HepG2 (cell line): ENCODE data around the gene FBXO33. TPM values are rescaled to one million over a fixed set of nuclear protein-coding genes. Genes with fewer than 3 reads are reported as not detected.
A peak's percentile ranks its signal among the peaks of the same experiment; 100 is the strongest.

ENCODE experiments used
- ETV6 ChIP-seq: sonication (generic); formaldehyde crosslinking; conservative IDR thresholded peaks from 2 replicates; pipeline ENCODE4 v1.4.0; 2020; ENCODE audit warnings: missing genetic modification reagents
- GLI4 ChIP-seq: sonication (generic); formaldehyde crosslinking; IDR thresholded peaks from 2 replicates; pipeline ENCODE4 v1.5.1; 2020; ENCODE audit warnings: missing genetic modification reagents, mild to moderate bottlenecking, moderate library complexity, borderline replicate concordance
- HMGXB4 ChIP-seq, 2 experiments: sonication (generic) in 1 of 2; formaldehyde crosslinking in 1 of 2; IDR thresholded peaks; 2 replicates each; pipeline versions ENCODE4 v1.4.0 to v1.6.1; 2018 to 2020; ENCODE audit warnings: missing genetic modification reagents in 2 of 2, borderline replicate concordance in 1 of 2, low read depth in 1 of 2, mild to moderate bottlenecking in 1 of 2, missing biosample characterization in 1 of 2
- HOXD1 ChIP-seq: sonication (generic); formaldehyde crosslinking; IDR thresholded peaks from 2 replicates; pipeline ENCODE4 v1.5.0; 2020; ENCODE audit warnings: missing genetic modification reagents
- ISX ChIP-seq: sonication (generic); formaldehyde crosslinking; conservative IDR thresholded peaks from 2 replicates; pipeline ENCODE4 v1.5.0; 2020; ENCODE audit warnings: missing genetic modification reagents
- KAT2B ChIP-seq: fragments of 150-350 bp; IDR thresholded peaks from 2 replicates; pipeline ENCODE4 v1.6.1; 2014; ENCODE audit warnings: low read depth, low read length, borderline replicate concordance
- KDM3A ChIP-seq: IDR thresholded peaks from 2 replicates; pipeline ENCODE4 v1.6.1; 2018; ENCODE audit warnings: low read depth, missing compliant biosample characterization
- LCORL ChIP-seq, 2 experiments: fragments of 450-650 bp in 1 of 2; sonication (generic) in 1 of 2; formaldehyde crosslinking in 1 of 2; IDR thresholded peaks; 2 replicates each; pipeline versions ENCODE4 v1.5.0 to v1.6.1; 2017 to 2020; ENCODE audit warnings: antibody characterized with exemption in 1 of 2, missing genetic modification reagents in 1 of 2
- SMAD1 ChIP-seq: sonication (generic); formaldehyde crosslinking; IDR thresholded peaks from 2 replicates; pipeline ENCODE4 v1.4.0; 2020; ENCODE audit warnings: missing genetic modification reagents, low read depth, mild to moderate bottlenecking, borderline replicate concordance
- SMAD9 ChIP-seq: sonication (generic); formaldehyde crosslinking; IDR thresholded peaks from 2 replicates; pipeline ENCODE4 v1.5.1; 2020; ENCODE audit warnings: mild to moderate bottlenecking, missing genetic modification reagents
- SMC3 ChIP-seq: IDR thresholded peaks from 2 replicates; pipeline ENCODE4 v1.6.1; 2011; ENCODE audit warnings: low read length, improper control_type of control experiment
- SOX13 ChIP-seq, 3 experiments: fragments of 450-650 bp in 1 of 3; sonication (generic) in 1 of 3; formaldehyde crosslinking in 1 of 3; IDR thresholded peaks in 2 of 3; conservative IDR thresholded peaks in 1 of 3; 2 replicates each; pipeline versions ENCODE4 v1.5.0 to v1.6.1; 2016 to 2020; ENCODE audit warnings: antibody characterized with exemption in 1 of 3, mild to moderate bottlenecking in 1 of 3, missing compliant biosample characterization in 1 of 3, missing genetic modification reagents in 1 of 3, moderate library complexity in 1 of 3
- SOX6 ChIP-seq, 2 experiments: fragments of 450-650 bp in 1 of 2; sonication (generic) in 1 of 2; formaldehyde crosslinking in 1 of 2; IDR thresholded peaks; 2 replicates each; pipeline versions ENCODE4 v1.4.0 to v1.6.1; 2017 to 2020; ENCODE audit warnings: antibody characterized with exemption in 1 of 2, mild to moderate bottlenecking in 1 of 2, missing genetic modification reagents in 1 of 2
- SSRP1 ChIP-seq: IDR thresholded peaks from 2 replicates; pipeline ENCODE4 v1.6.1; 2016; ENCODE audit warnings: control low read depth
- TSC22D2 ChIP-seq: sonication (generic); formaldehyde crosslinking; IDR thresholded peaks from 2 replicates; pipeline ENCODE4 v1.5.1; 2020; ENCODE audit warnings: missing genetic modification reagents, mild to moderate bottlenecking, borderline replicate concordance
- ZFP36L1 ChIP-seq: sonication (generic); formaldehyde crosslinking; IDR thresholded peaks from 2 replicates; pipeline ENCODE4 v1.8.0; 2022; ENCODE audit warnings: mild to moderate bottlenecking, missing genetic modification reagents, moderate library complexity
- ZNF230 ChIP-seq: sonication (generic); formaldehyde crosslinking; IDR thresholded peaks from 2 replicates; pipeline ENCODE4 v1.4.0; 2020; ENCODE audit warnings: mild to moderate bottlenecking, missing genetic modification reagents
- ZNF234 ChIP-seq: sonication (generic); formaldehyde crosslinking; conservative IDR thresholded peaks from 2 replicates; pipeline ENCODE4 v1.5.1; 2020; ENCODE audit warnings: mild to moderate bottlenecking, missing genetic modification reagents
- ZNF562 ChIP-seq: sonication (generic); formaldehyde crosslinking; IDR thresholded peaks from 2 replicates; pipeline ENCODE4 v1.8.0; 2022; ENCODE audit warnings: missing genetic modification reagents, borderline replicate concordance
- ZNF777 ChIP-seq: sonication (generic); formaldehyde crosslinking; IDR thresholded peaks from 2 replicates; pipeline ENCODE4 v1.4.0; 2020; ENCODE audit warnings: missing genetic modification reagents
- polyA plus RNA-seq, 8 experiments: library from polyadenylated mRNA; depleted of rRNA in 3 of 8; stranded (reverse) in 7 of 8; unstranded in 1 of 8; fragments of >200 nt; fragmentation: Illumina TruSeq in 4 of 8; extraction: Trizol in 4 of 8; gene quantifications; 2 replicates each; pipeline versions ENCODE4 v1.2.1 to v1.2.3, GENCODE V29; 2011 to 2016; ENCODE audit warnings: low read depth in 4 of 8, missing spikeins in 1 of 8, mixed read lengths in 1 of 8; ENCODE audit not compliant: insufficient read depth in 1 of 8
- total RNA-seq, 5 experiments: library from RNA; depleted of rRNA; stranded (reverse); fragments of >200 nt; fragmentation: Illumina TruSeq; extraction: Trizol; gene quantifications; 2 replicates each; pipeline ENCODE4 v1.2.3, GENCODE V29; 2016; ENCODE audit warnings: low read depth in 1 of 5
- TF ChIP-seq, protein P1 (sequence below): sonication (generic); formaldehyde crosslinking; IDR thresholded peaks from 2 replicates; pipeline ENCODE4 v1.8.1; 2023; ENCODE audit warnings: mild to moderate bottlenecking, missing genetic modification reagents
- TF ChIP-seq, protein P2 (sequence below): sonication (generic); formaldehyde crosslinking; IDR thresholded peaks from 2 replicates; pipeline ENCODE4 v1.4.0; 2020; ENCODE audit warnings: mild to moderate bottlenecking, low read depth, missing genetic modification reagents
- TF ChIP-seq, protein P3 (sequence below): sonication (generic); formaldehyde crosslinking; IDR thresholded peaks from 2 replicates; pipeline ENCODE4 v1.5.1; 2020; ENCODE audit warnings: missing genetic modification reagents, mild to moderate bottlenecking, borderline replicate concordance

Gene FBXO33
- total and polyA plus RNA-seq, 2 of the 13 experiments (the other 11 are each of a cell fraction or from before 2014, with no cell fraction given) = 15.5 to 16.9 TPM

DNA sequence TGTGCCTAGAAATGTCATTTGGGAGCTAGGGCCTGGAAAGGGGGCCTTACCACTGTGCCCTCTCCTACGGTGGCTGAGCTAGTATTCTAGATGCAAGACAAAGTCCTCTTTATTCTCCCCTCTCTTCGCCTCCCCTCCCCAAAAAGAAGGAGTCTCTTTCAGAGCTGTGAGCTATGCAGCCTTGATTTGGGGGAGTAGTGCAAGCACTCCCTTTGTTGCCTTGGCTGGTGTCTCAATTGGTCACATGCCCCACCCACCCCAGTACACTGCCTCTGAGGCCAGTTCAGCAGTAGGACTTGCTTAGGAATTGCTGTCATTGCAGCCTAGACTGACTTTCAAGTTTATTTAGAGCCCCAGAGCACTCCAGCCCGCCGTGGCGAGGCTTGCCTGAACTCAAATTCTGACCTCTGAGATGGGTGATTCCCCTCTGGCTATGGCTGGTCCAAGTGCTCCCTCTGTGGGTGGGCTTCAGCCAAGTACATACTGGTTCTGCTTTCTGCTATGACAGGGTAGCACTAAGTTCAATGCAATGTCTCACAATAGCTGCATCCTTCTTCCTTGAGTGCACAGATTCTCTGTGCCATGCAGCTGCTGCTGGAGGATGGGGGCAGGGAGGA, 37.0 kb upstream of the FBXO33 start (continued):
- TF ChIP-seq, protein P1, sequence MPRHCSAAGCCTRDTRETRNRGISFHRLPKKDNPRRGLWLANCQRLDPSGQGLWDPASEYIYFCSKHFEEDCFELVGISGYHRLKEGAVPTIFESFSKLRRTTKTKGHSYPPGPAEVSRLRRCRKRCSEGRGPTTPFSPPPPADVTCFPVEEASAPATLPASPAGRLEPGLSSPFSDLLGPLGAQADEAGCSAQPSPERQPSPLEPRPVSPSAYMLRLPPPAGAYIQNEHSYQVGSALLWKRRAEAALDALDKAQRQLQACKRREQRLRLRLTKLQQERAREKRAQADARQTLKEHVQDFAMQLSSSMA (CRISPR knock-in tag) = no peak
- TF ChIP-seq ZFP36L1 (CRISPR knock-in tag) (0 out of 2 replicates have a peak, but pooled peaks have one; percentile 70), KAT2B (no peak), GLI4 (CRISPR knock-in tag) (no peak), SMC3 (peak; percentile 75), SMAD1 (0 out of 2 replicates have a peak, but pooled peaks have one; percentile 73), HOXD1 (CRISPR knock-in tag) (no peak), ETV6 (CRISPR knock-in tag) (no peak), ZNF230 (CRISPR knock-in tag) (0 out of 2 replicates have a peak, but pooled peaks have one; percentile 17), LCORL (IDR thresholded peaks at IDR 0.05) (no peak), LCORL (CRISPR knock-in tag; IDR thresholded peaks at IDR 0.05) (0 out of 2 replicates have a peak, but pooled peaks have one; percentile 44), ZNF562 (CRISPR knock-in tag) (no peak), ZNF234 (CRISPR knock-in tag) (no peak), ZNF777 (CRISPR knock-in tag) (no peak), KDM3A (no peak), SSRP1 (CRISPR knock-in tag) (no peak), SOX6 (IDR thresholded peaks at IDR 0.05) (no peak), SOX6 (CRISPR knock-in tag; IDR thresholded peaks at IDR 0.05) (no peak), SMAD9 (peak; percentile 59; the same call in 1 of the 2 replicates), HMGXB4 (CRISPR knock-in tag; IDR thresholded peaks at IDR 0.05; ENCODE audit: borderline replicate concordance in 1 of 2, low read depth in 1 of 2) (peak; percentile 58 to 65; a peak in 2 of 4 replicates), SOX13 (IDR thresholded peaks at IDR 0.05) (no peak), SOX13 (CRISPR knock-in tag; conservative IDR thresholded peaks at IDR 0.05 in 1 of 2, IDR thresholded peaks at IDR 0.05 in 1 of 2) (no peak), TSC22D2 (CRISPR knock-in tag) (no peak), ISX (CRISPR knock-in tag) (no peak)
- TF ChIP-seq, protein P2, sequence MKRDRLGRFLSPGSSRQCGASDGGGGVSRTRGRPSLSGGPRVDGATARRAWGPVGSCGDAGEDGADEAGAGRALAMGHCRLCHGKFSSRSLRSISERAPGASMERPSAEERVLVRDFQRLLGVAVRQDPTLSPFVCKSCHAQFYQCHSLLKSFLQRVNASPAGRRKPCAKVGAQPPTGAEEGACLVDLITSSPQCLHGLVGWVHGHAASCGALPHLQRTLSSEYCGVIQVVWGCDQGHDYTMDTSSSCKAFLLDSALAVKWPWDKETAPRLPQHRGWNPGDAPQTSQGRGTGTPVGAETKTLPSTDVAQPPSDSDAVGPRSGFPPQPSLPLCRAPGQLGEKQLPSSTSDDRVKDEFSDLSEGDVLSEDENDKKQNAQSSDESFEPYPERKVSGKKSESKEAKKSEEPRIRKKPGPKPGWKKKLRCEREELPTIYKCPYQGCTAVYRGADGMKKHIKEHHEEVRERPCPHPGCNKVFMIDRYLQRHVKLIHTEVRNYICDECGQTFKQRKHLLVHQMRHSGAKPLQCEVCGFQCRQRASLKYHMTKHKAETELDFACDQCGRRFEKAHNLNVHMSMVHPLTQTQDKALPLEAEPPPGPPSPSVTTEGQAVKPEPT (CRISPR knock-in tag) = no peak
- TF ChIP-seq, protein P3, sequence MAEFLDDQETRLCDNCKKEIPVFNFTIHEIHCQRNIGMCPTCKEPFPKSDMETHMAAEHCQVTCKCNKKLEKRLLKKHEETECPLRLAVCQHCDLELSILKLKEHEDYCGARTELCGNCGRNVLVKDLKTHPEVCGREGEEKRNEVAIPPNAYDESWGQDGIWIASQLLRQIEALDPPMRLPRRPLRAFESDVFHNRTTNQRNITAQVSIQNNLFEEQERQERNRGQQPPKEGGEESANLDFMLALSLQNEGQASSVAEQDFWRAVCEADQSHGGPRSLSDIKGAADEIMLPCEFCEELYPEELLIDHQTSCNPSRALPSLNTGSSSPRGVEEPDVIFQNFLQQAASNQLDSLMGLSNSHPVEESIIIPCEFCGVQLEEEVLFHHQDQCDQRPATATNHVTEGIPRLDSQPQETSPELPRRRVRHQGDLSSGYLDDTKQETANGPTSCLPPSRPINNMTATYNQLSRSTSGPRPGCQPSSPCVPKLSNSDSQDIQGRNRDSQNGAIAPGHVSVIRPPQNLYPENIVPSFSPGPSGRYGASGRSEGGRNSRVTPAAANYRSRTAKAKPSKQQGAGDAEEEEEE (CRISPR knock-in tag) = no peak
